SU-DHL-6 (cell line): ENCODE measurements around the gene ATP9A.

Experiments
- H2AFZ ChIP-seq: fragments of 200-600 bp; sonication (generic); 2 replicates; pipeline ENCODE4 v1.6.1; 2014; ENCODE audit warnings: low read depth, mild to moderate bottlenecking, moderate library complexity, mixed read lengths, antibody characterized with exemption, low read length; ENCODE audit not compliant: severe bottlenecking
- H3F3A ChIP-seq: fragments of 200-600 bp; shearing (Covaris generic); 2 replicates; pipeline ENCODE4 v1.6.0; 2016; ENCODE audit warnings: antibody characterized with exemption, mild to moderate bottlenecking; ENCODE audit not compliant: insufficient read depth
- H3K27ac ChIP-seq: fragments of 200-600 bp; sonication (generic); 2 replicates; pipeline ENCODE4 v1.5.1; 2016; ENCODE audit warnings: low read depth, mild to moderate bottlenecking, low read length, moderate library complexity, mixed read lengths
- H3K27me3 ChIP-seq: fragments of 200-600 bp; sonication (generic), shearing (Covaris generic); 2 replicates; pipeline ENCODE4 v1.6.0; 2014; ENCODE audit warnings: mild to moderate bottlenecking, low read length
- H3K36me3 ChIP-seq: fragments of 200-600 bp; sonication (generic); 2 replicates; pipeline ENCODE4 v1.6.1; 2014; ENCODE audit warnings: mild to moderate bottlenecking, low read length, mixed read lengths
- H3K4me2 ChIP-seq: fragments of 300-600, 200-600 bp; shearing (Covaris generic), sonication (generic); 2 replicates; pipeline ENCODE4 v1.6.0; 2014; ENCODE audit warnings: low read length, low read depth, mild to moderate bottlenecking; ENCODE audit not compliant: poor library complexity, severe bottlenecking
- H3K4me3 ChIP-seq: fragments of 200-600 bp; sonication (generic); 2 replicates; pipeline ENCODE4 v1.5.1; 2014; ENCODE audit warnings: antibody characterized with exemption, low read length, mild to moderate bottlenecking, mixed read lengths; ENCODE audit not compliant: insufficient read depth, poor library complexity, severe bottlenecking
- H3K79me2 ChIP-seq: fragments of 200-600 bp; sonication (generic); 2 replicates; pipeline ENCODE4 v1.6.1; 2014; ENCODE audit warnings: mild to moderate bottlenecking, low read length, moderate library complexity; ENCODE audit not compliant: insufficient read depth
- H3K9ac ChIP-seq: fragments of 200-600 bp; sonication (generic); 2 replicates; pipeline ENCODE4 v1.7.0; 2014; ENCODE audit warnings: mild to moderate bottlenecking, low read length
- H3K9me2 ChIP-seq: fragments of 200-600 bp; sonication (generic); replicated peaks from 2 replicates; pipeline ENCODE4 v1.6.1; 2014; ENCODE audit warnings: low read length; ENCODE audit not compliant: insufficient read depth
- H3K9me3 ChIP-seq: fragments of 200-600 bp; sonication (generic); 2 replicates; pipeline ENCODE4 v1.6.1; 2014; ENCODE audit warnings: low read length, mixed read lengths; ENCODE audit not compliant: insufficient read depth
- H4K20me1 ChIP-seq: fragments of 200-600 bp; sonication (generic); 2 replicates; pipeline ENCODE4 v1.6.1; 2014; ENCODE audit warnings: low read depth, mild to moderate bottlenecking, antibody characterized with exemption, low read length, moderate library complexity, mixed read lengths
- EZH2phosphoT487 ChIP-seq: fragments of 200-600 bp; sonication (generic), shearing (Covaris generic); conservative IDR thresholded peaks from 2 replicates; pipeline ENCODE4 v1.6.1; 2018; ENCODE audit warnings: mild to moderate bottlenecking, antibody characterized with exemption, low read length, moderate library complexity, mixed read lengths
- TF ChIP-seq, protein P1 (sequence below): fragments of 200-600 bp; sonication (generic); IDR thresholded peaks from one replicate; pipeline ENCODE4 v1.5.1; 2017; ENCODE audit warnings: antibody characterized with exemption, mild to moderate bottlenecking, low read length, moderate library complexity; ENCODE audit not compliant: insufficient read depth, poor library complexity, severe bottlenecking

ATP9A gene

DNA sequence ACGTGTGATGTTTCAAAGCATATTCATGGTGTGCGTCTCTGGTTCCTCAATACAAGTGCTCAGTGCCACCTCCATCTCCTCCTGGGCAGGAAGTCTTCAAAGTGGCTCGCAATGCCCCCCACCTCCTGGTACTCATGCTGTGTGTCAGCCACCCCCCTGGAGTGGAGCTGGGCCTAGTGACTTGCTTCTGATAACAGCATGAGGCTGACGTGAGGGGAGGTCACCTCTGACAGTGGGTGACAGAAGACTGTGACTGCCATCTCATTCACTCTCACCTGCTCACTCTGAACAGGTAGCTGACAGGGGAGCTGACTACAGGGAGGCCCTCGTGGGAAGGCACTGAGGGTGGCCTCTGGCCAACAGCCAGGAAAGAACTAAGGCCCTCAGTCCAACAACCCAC, 133.3 kb downstream of the ATP9A start:
- H3K79me2 ChIP-seq = no peaks in the 10 kb centered on the region
- no peaks in the 10 kb centered on the region for H3K9me3 ChIP-seq
- no peak overlapping the region for H3K27ac ChIP-seq
- TF ChIP-seq, protein P1, sequence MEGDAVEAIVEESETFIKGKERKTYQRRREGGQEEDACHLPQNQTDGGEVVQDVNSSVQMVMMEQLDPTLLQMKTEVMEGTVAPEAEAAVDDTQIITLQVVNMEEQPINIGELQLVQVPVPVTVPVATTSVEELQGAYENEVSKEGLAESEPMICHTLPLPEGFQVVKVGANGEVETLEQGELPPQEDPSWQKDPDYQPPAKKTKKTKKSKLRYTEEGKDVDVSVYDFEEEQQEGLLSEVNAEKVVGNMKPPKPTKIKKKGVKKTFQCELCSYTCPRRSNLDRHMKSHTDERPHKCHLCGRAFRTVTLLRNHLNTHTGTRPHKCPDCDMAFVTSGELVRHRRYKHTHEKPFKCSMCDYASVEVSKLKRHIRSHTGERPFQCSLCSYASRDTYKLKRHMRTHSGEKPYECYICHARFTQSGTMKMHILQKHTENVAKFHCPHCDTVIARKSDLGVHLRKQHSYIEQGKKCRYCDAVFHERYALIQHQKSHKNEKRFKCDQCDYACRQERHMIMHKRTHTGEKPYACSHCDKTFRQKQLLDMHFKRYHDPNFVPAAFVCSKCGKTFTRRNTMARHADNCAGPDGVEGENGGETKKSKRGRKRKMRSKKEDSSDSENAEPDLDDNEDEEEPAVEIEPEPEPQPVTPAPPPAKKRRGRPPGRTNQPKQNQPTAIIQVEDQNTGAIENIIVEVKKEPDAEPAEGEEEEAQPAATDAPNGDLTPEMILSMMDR = no peak
- no peak for TF ChIP-seq EZH2phosphoT487
- H3K4me2 ChIP-seq = no peak overlapping the region
- no peaks in the 10 kb centered on the region for H4K20me1 ChIP-seq
- H3K36me3 ChIP-seq = no peaks in the 10 kb centered on the region
- no peaks in the 10 kb centered on the region for H3K9me2 ChIP-seq
- H3K9ac ChIP-seq = no peak overlapping the region
- H3K4me3 ChIP-seq = no peak overlapping the region
- no peaks in the 10 kb centered on the region for H3K27me3 ChIP-seq
- no peak overlapping the region for H2AFZ ChIP-seq
- H3F3A ChIP-seq = no peaks in the 10 kb centered on the region

DNA sequence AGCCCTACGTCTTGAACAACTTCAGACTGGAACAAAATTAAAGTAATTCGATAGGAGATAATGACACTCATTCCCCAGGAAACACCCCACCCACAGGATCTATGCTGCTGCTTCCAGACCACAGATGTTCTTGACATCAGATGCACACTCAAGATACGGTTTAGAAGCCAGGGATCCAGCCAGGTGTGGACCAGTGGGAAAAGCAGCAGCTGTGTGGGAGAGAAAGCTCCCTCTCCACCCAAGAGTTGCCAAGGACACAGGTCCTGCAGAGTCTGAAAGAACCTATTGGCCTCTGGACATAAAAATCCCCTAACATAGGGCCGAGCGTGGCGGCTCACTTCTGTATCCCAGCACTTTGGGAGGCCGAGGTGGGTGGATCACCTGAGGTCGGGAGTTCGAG, 133.9 kb downstream of the ATP9A start:
- Histone ChIP-seq H3K9me2 (no peaks in the 10 kb centered on the region), H3K79me2 (no peaks in the 10 kb centered on the region), H3F3A (no peaks in the 10 kb centered on the region), H3K9me3 (no peaks in the 10 kb centered on the region), H2AFZ (no peak overlapping the region), H4K20me1 (no peaks in the 10 kb centered on the region), H3K4me3 (no peak overlapping the region), H3K4me2 (no peak overlapping the region), H3K36me3 (no peaks in the 10 kb centered on the region), H3K27me3 (no peaks in the 10 kb centered on the region), H3K9ac (no peak overlapping the region), H3K27ac (no peak overlapping the region)
- TF ChIP-seq, protein P1 = no peak
- no peak for TF ChIP-seq EZH2phosphoT487

DNA sequence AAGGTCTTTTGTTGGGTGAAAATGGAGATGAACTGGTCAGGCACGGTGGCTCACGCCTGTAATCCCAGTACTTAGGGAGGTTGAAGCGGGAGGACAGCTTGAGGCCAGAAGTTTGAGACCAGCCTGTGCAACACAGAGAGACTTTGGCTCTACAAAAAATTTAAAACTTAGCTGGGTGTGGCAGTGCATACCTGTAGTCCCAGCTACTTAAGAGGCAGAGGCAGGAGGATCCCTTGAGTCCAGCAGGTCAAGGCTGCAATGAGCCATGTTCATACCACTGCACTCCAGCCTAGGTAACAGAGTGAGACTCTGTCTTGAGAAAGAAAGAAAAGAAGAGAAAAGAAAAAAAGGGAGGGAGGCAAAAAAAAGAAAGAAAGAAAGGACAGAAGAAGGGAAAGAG, 134.8 kb downstream of the ATP9A start:
- no peaks in the 10 kb centered on the region for H3K36me3 ChIP-seq
- no peaks in the 10 kb centered on the region for H4K20me1 ChIP-seq
- no peaks in the 10 kb centered on the region for H3F3A ChIP-seq
- no peak overlapping the region for H3K27ac ChIP-seq
- no peaks in the 10 kb centered on the region for H3K27me3 ChIP-seq
- TF ChIP-seq, protein P1 = no peak
- no peak for TF ChIP-seq EZH2phosphoT487
- H3K9me3 ChIP-seq = no peaks in the 10 kb centered on the region
- H3K9me2 ChIP-seq = no peaks in the 10 kb centered on the region
- no peak overlapping the region for H2AFZ ChIP-seq
- H3K4me2 ChIP-seq = no peak overlapping the region
- no peak overlapping the region for H3K9ac ChIP-seq
- no peaks in the 10 kb centered on the region for H3K79me2 ChIP-seq
- H3K4me3 ChIP-seq = no peak overlapping the region
